AG04449 (cell line): Measurements from ENCODE around the gene SMC1B.
"Not testable (repeated sequence)": the region's sequence is repeated elsewhere in the genome, so short reads cannot be mapped to it uniquely, and the experiment has no call there.

ENCODE experiments used
- CTCF ChIA-PET: fragments of 350-600 bp; formaldehyde crosslinking; extraction: SDS; loops from one replicate; lab custom pipeline; 2021; ENCODE audit warnings: antibody characterized with exemption; lab: Yijun Ruan, JAX
- POLR2A ChIA-PET: fragments of 400-600, 350-600 bp; formaldehyde crosslinking; extraction: SDS; loops from one replicate; lab custom pipeline; 2020; ENCODE audit warnings: antibody characterized with exemption, inconsistent platforms; lab: Yijun Ruan, JAX
- DNase-seq: peaks from one replicate; pipeline ENCODE4 v3.0.0-alpha.2; 2010; ENCODE audit warnings: low read depth, low spot score
- H3K4me3 ChIP-seq: 2 replicates; pipeline ENCODE4 v1.5.1; 2011; ENCODE audit warnings: low read depth, mild to moderate bottlenecking, control low read depth, low read length
- TF ChIP-seq, protein P1 (sequence below): IDR thresholded peaks from one replicate; pipeline ENCODE4 v1.5.1; 2011; ENCODE audit warnings: mild to moderate bottlenecking, moderate library complexity, low read length, control low read depth, inconsistent platforms; ENCODE audit not compliant: insufficient read depth; ENCODE audit errors: missing control alignments

SMC1B gene

DNA sequence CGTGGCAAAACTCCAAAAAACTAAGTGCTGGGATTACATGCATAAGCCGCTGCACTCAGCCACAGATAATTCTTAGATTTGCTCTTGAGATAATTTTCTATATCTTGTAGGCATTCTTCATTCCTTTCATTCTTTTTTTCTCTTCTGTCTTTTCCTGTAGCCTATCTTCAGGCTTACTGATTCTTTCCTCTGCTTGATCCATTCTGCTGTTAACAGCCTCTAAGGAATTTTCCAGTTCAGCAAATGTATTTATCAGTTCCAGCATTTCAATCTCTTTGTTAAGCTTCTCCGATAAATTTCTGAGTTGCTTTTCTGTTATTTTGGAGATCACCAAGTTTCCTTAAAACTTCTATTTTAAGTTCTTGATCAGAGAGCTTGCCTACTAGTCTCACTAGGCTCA is 46.7 kb downstream of the SMC1B start:
- CTCF ChIA-PET, result no interaction called here
- POLR2A ChIA-PET, result no interaction called here
- TF ChIP-seq, protein P1, sequence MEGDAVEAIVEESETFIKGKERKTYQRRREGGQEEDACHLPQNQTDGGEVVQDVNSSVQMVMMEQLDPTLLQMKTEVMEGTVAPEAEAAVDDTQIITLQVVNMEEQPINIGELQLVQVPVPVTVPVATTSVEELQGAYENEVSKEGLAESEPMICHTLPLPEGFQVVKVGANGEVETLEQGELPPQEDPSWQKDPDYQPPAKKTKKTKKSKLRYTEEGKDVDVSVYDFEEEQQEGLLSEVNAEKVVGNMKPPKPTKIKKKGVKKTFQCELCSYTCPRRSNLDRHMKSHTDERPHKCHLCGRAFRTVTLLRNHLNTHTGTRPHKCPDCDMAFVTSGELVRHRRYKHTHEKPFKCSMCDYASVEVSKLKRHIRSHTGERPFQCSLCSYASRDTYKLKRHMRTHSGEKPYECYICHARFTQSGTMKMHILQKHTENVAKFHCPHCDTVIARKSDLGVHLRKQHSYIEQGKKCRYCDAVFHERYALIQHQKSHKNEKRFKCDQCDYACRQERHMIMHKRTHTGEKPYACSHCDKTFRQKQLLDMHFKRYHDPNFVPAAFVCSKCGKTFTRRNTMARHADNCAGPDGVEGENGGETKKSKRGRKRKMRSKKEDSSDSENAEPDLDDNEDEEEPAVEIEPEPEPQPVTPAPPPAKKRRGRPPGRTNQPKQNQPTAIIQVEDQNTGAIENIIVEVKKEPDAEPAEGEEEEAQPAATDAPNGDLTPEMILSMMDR, result no peak
- no peak overlapping the region for H3K4me3 ChIP-seq
- no peak for DNase-seq

DNA sequence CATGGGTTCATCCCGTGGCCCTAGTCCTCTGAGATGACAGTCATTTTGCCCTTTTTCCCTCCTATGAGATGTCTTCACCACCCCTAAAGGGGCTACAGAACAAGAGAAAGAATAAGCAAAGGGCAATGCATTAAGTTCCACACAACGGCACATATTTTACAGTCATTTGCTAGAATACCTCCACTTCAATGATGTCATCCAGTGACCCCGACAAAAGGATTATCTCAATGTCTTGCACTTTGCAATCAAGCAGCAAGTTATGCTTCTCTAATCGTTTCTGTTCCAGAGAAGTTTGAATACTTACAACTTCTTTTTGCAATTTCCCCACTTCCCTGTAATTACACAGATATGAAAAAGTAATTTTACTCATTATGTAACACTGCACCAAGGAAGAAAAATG is 53.8 kb downstream of the SMC1B start:
- TF ChIP-seq, protein P1, result no peak
- no peak for DNase-seq
- no peak overlapping the region for H3K4me3 ChIP-seq
- ChIA-PET POLR2A (no interaction called here), CTCF (no interaction called here)

DNA sequence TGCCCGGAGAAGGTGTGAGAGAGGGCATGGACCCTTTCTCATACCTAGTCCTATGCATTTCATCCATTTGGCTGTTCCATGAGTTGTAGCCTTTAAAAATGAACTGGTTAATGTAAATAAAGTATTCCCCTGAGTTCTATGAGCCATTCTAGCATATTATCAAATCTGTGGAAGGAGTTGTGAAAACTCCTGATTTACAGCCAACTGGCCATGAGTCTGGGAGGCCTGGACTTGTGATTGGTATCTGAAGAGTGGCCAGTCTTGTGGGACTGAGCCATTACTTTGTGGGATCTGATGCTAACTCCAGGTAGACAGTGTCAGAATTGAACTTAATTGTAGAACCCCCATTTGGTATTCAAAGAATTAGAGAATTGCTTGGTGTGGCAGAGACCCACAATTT is 55.3 kb downstream of the SMC1B start:
- no peak for DNase-seq
- CTCF ChIA-PET, result no interaction called here

DNA sequence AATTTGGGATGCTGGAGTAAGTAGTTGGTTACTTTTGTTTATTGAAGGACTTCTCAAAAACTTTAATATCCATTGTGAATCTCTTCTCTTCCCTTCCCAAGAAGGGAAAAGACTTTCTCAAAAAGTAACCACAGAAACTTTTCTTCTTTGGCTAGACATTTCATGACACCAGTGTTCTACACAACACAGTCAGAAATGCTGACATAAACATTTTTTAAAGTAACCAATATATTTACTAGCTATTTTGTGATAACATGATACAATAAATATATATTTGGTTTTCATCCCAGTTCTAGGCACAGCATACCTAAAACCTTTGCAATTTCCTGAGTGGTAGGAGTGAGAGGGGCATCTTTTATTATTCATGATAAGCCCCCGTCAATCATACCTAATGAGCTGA is 55.9 kb downstream of the SMC1B start:
- TF ChIP-seq, protein P1, result no peak
- ChIA-PET CTCF (interaction anchor here (1.3 kb wide), 1 partner anchor 196 kb away, joined by 3 read pairs; no protein-coding TSS in a partner anchor), POLR2A (no interaction called here)
- no peak for DNase-seq
- H3K4me3 ChIP-seq, result no peak overlapping the region

More for the DNA sequence above, 55.3 kb downstream of the SMC1B start:
- no peak overlapping the region for H3K4me3 ChIP-seq
- TF ChIP-seq, protein P1, result no peak
- POLR2A ChIA-PET, result no interaction called here

DNA sequence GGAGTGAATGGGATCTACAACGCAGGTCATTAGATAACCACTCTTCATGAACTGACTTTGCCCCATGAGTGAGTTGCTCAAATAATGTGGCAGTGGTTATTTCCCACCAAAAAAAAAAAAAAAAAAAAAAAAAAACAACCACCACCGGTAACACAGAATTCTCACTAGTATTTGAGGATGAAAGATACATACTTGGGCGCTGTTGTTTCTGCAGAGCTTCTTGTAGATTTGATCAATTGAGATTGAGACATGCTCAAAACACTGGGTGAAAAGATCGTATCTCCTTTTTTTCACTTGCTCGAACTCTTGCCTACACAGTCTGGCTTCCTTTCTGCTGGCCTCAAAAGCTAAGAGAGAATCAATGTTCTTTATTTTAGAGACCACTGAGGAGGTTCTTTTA is 59.6 kb downstream of the SMC1B start:
- POLR2A ChIA-PET, result no interaction called here
- CTCF ChIA-PET, result no interaction called here
- no peak overlapping the region for H3K4me3 ChIP-seq
- no peak for DNase-seq
- TF ChIP-seq, protein P1, result no peak

DNA sequence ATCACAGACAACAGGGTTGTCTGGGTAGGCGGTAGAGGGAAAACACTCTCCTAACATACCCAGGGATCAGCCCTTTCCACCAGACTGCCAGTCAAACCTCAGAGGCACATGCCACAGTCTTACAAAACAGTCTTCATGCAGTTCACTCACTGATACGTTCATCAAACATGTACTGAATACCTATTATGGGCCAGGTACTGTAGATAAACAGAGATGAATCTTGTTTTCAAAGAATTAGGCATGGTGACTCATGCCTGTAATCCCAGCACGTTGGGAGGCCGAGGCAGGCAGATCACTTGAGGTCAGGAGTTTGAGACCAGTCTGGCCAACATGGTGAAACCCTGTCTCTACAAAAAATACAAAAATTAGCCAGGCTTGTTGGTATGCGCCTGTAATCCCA is 60.6 kb downstream of the SMC1B start:
- DNase-seq, H3K4me3 ChIP-seq, POLR2A ChIA-PET, CTCF ChIA-PET: not testable (repeated sequence)

DNA sequence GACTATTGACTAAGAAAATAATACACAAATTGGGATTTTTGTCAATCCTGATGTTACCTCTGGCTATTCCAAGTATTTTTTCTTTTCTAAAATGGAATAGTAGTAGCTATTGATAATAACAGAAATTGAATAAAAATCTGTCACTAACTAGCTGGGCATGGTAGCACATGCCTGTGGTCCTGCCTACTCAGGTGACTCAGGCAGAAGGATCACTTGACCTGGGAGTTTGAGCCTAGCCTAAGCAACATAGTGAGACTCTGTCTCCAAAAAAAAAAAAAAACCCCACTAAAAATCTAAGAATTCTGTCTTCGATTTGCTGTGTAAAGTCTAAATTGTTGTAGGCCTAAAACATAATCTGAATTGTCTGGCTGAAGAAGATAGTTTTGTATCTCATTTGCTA is 61.4 kb downstream of the SMC1B start:
- no peak for DNase-seq
- TF ChIP-seq, protein P1, result no peak
- H3K4me3 ChIP-seq, result no peak overlapping the region
- ChIA-PET POLR2A (no interaction called here), CTCF (interaction anchor here (1.2 kb wide), 1 partner anchor 39 kb away, joined by 3 read pairs; no protein-coding TSS in a partner anchor)
